ENCODE results near the gene FBXL20.
"Not testable (repeated sequence)": the region's sequence is repeated elsewhere in the genome, so short reads cannot be mapped to it uniquely, and the experiment has no call there.

Gene FBXL20, protein sequence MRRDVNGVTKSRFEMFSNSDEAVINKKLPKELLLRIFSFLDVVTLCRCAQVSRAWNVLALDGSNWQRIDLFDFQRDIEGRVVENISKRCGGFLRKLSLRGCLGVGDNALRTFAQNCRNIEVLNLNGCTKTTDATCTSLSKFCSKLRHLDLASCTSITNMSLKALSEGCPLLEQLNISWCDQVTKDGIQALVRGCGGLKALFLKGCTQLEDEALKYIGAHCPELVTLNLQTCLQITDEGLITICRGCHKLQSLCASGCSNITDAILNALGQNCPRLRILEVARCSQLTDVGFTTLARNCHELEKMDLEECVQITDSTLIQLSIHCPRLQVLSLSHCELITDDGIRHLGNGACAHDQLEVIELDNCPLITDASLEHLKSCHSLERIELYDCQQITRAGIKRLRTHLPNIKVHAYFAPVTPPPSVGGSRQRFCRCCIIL

DNA sequence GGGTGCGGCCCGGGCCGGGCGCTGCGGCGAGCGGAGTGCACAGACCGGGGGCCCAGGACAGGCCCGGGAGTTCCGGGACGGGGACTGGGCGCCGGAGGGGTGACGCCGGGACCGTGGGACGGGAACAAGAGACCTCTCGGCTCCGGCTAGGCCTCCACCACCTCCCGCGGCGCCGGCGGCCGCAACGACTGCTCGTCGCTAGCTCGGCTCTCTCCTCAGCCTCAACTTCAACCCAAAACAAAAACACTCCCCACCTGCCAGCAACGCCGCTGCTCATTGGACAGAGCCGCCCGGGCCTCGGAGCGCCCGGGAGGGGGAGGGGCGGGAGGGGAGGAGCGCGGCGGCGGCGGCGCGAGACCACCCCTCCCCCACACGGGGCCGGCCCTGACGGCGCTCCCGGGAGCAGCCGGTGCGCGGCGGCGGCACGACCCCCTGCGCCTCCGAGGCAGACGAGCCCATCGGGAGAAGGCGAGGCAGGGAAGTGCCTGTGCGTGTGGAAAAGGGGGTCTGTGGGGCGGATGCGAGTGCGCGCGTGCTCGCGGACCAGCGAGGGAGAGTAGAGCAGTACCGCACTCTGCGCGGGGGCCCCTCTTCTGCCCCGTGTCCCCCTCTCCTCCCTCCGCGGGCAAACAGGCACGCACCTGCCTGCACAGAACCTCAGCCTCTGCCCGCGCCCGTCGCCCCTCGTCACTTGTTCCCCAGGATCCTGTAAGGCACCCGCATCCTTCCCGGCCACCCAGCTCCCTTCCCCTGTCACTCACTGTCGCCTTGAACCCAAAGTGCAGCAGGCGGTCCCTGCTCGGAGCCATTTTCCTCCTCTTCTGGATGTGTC is at the start of gene FBXL20:
FBXL20 (minus strand) TSS at position 215 of the 832 bp plus-strand sequence. CDS start 224 bp downstream, outside the sequence.
- peaks cover 36% of the 10 kb centered on the region for H3K4me1 Mint-ChIP-seq

DNA sequence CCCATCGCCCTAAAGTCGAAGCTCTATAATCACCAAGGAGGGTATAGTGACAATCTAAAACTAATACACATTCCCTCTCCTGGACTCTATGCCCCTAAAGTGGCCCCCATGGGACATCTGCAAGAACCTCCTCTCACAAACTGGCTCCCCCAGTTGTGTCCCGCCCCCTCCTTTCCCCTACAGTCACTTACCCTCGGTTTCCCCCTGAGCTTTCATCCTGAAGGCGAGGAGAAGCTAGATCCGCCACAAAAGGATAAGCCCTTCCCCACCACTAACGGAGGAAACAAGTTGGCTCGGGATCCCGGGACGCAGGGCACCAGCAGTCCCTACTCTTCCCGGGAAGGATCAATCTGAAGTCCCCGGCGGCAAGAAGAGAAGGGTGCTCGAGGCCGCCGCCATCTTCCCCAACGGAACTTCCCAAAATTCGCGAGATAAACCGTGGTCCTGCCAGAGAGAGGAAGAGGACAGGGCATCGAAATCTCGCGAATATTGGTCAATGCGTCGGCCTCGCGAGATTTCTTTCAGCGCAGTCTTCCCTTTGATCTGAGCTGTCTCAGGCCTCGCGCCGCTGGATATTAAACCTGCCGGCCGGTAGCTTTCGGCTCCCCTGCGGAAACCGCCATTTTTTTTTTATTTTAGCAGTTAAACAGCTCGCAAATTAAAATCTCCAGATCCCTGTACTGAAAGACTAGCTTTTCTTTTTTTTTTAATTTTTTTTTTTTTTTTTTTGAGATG is 49.6 kb upstream of the FBXL20 start, which contains the start of gene MED1:
MED1 (minus strand) TSS at position 417 of the 735 bp plus-strand sequence; CDS start at position 216, 201 bp downstream.
- peaks cover 39% of the 10 kb centered on the region for H3K4me1 Mint-ChIP-seq
- CTCF ChIA-PET, result interaction anchor here (1.6 kb wide), 1 partner anchor 10 kb away, joined by 5 read pairs; the partner anchor contains the start of gene CDK12
- H3K36me3 Mint-ChIP-seq, result peaks cover 12% of the 10 kb centered on the region
- DNase-seq, result peak; percentile 96
- H3K9me3 Mint-ChIP-seq, result no peaks in the 10 kb centered on the region
- H3K27me3 Mint-ChIP-seq, result no peaks in the 10 kb centered on the region
- H3K4me3 Mint-ChIP-seq, result peak within 1 kb of the TSS; percentile 94
- H3K27ac Mint-ChIP-seq, result peak within 1 kb of the TSS; percentile 97

More for the DNA sequence above, at the start of gene FBXL20:
- peaks cover 8% of the 10 kb centered on the region for H3K27me3 Mint-ChIP-seq
- peaks cover 4% of the 10 kb centered on the region for H3K36me3 Mint-ChIP-seq
- peak within 1 kb of the TSS; percentile 88 for H3K4me3 Mint-ChIP-seq
- H3K27ac Mint-ChIP-seq, result peak within 1 kb of the TSS; percentile 94
- CTCF ChIA-PET, result interaction anchor here (0.7 kb wide), 1 partner anchor 167 kb away, joined by 4 read pairs; no protein-coding TSS in a partner anchor
- H3K9me3 Mint-ChIP-seq, result no peaks in the 10 kb centered on the region
- peak; percentile 97 for DNase-seq

DNA sequence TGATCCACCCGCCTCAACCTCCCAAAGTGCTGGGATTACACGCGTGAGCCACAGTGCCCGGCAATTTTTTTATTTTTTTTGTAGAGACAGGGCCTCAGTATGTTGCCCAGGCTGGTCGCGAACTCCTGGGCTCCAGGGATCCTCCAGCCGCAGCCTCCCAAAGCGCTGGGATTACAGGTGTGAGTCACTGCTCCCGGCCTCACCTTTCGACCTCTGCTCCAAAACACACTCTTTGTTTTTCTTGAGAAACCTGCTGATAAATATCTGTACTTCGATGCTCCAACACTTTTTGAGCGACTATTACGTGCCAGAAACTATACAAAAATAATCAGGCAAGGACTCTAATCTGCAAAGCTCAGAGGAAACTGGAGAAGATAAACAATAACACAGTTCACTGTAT is 48.6 kb upstream of the FBXL20 start:
- Mint-ChIP-seq H3K27me3 (no peaks in the 10 kb centered on the region), H3K9me3 (no peaks in the 10 kb centered on the region), H3K4me3 (peak overlapping the region; percentile 94), H3K36me3 (peaks cover 14% of the 10 kb centered on the region), H3K27ac (peak overlapping the region; percentile 33), H3K4me1 (peaks cover 39% of the 10 kb centered on the region)
- no peak for DNase-seq
- CTCF ChIA-PET, result interaction anchor here (1.6 kb wide), 1 partner anchor 11 kb away, joined by 5 read pairs; the partner anchor contains the start of gene CDK12

DNA sequence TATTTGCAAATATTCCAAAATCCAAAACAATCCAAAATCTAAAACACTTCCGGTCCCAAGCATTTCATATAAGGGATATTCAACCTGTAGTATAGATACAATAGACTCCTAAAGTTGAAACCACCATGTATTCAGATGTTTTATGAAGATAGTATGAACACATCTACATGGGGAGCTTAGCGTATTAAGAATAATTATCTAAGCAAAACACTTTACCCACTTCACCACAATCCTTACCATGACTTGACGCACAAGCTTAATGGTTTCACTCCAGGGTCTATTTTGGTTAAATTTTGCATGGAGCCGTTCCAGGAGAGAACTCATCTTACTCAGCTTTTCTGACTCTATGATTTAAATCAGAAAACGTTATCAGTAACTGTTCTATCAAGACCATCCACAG is 46.1 kb upstream of the FBXL20 start:
- Mint-ChIP-seq H3K4me1 (peaks cover 35% of the 10 kb centered on the region), H3K4me3 (no peak overlapping the region), H3K27ac (no peak overlapping the region), H3K9me3 (no peaks in the 10 kb centered on the region), H3K27me3 (no peaks in the 10 kb centered on the region), H3K36me3 (peaks cover 26% of the 10 kb centered on the region)
- DNase-seq, result no peak
- CTCF ChIA-PET, result no interaction called here

DNA sequence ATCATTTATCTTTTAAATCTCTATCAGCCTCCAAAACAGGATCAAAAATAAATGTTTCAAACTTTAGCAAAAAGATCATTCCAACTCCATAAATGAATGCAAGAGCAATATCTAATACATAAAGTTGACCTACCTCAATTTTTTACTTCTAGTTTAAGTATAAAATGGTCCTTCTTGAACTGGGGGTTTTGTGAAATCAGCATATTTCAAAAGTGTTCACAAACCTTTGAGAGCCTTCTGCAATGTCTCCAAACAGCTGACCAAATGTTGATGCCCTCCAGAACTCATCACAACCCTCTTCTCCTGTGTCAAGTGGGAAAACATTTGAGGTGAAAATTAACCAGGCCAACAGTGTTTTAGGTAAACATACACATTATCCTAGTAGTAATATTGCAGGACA is 41.9 kb upstream of the FBXL20 start:
- Mint-ChIP-seq H3K9me3 (no peaks in the 10 kb centered on the region), H3K27ac (no peak overlapping the region), H3K36me3 (peaks cover 50% of the 10 kb centered on the region), H3K4me3 (no peak overlapping the region), H3K27me3 (no peaks in the 10 kb centered on the region), H3K4me1 (peaks cover 6% of the 10 kb centered on the region)
- DNase-seq, result no peak
- CTCF ChIA-PET, result no interaction called here

DNA sequence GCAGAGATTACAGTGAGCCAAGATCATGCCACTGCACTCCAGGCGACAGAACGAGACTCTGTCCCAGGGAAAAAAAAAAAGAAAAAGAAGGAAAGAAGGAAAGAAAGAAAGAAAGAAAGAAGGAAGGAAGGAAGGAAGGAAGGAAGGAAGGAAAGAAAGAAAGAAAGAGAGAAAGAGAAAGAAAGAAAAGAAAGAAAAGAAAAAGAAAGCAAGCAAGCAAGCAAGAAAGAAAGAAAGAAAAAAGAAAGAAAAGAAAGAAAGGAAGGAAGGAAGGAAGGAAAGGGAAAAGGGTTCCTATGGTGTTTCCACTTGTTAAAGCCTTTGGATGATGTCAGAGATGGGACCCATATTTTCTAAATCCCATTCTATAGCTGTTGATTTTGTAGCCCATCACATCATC is 38.4 kb upstream of the FBXL20 start:
- H3K27me3 Mint-ChIP-seq, CTCF ChIA-PET, H3K4me3 Mint-ChIP-seq, DNase-seq, H3K4me1 Mint-ChIP-seq, H3K9me3 Mint-ChIP-seq: not testable (repeated sequence)
- Mint-ChIP-seq H3K27ac (peak overlapping the region; percentile 17), H3K36me3 (peaks cover 42% of the 10 kb centered on the region)

DNA sequence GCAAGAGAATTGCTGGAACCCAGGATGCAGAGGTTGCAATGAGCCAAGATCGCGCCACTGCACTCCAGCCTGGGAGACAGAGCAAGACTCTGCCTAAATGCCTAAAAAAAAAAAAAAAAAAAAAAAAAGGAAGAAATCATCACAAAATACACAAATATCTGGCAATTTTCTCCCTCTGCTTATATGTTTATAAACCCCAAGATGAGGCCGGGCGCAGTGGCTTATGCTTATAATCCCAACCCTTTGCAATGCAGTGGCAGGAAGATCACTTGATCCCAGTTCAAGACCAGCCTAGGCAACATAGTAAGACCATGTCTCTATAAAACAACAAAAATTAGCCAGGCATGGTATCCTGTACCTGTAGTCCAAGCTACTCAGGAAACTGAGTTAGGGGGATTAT is 28.2 kb upstream of the FBXL20 start:
- H3K9me3 Mint-ChIP-seq, result no peaks in the 10 kb centered on the region
- DNase-seq, result no peak
- CTCF ChIA-PET, result no interaction called here
- H3K4me1 Mint-ChIP-seq, result no peaks in the 10 kb centered on the region
- no peaks in the 10 kb centered on the region for H3K27me3 Mint-ChIP-seq
- peaks cover 30% of the 10 kb centered on the region for H3K36me3 Mint-ChIP-seq
- no peak overlapping the region for H3K4me3 Mint-ChIP-seq
- H3K27ac Mint-ChIP-seq, result no peak overlapping the region

DNA sequence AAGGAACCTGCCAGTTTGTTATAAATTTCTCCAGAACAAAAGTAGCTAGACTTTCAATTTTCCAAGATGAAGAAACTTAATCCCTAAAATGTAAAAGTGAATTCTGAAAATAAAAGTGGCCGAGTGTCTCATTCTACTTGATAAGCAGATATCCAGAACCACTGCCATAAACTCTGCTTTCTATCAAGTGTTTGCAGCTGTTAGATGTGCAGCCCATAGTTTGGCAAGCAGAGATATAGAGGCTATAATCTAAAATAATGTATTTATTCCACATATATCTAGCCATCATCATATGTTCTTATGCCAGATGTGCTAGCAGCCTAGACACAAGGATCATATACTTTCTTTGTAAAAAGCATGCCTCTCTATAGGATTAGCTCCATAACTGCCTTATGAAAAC is 14.7 kb upstream of the FBXL20 start:
- no peak for DNase-seq
- Mint-ChIP-seq H3K27ac (no peak overlapping the region), H3K4me1 (no peaks in the 10 kb centered on the region), H3K36me3 (peaks cover 34% of the 10 kb centered on the region), H3K9me3 (no peaks in the 10 kb centered on the region), H3K27me3 (no peaks in the 10 kb centered on the region), H3K4me3 (no peak overlapping the region)
- CTCF ChIA-PET, result no interaction called here

DNA sequence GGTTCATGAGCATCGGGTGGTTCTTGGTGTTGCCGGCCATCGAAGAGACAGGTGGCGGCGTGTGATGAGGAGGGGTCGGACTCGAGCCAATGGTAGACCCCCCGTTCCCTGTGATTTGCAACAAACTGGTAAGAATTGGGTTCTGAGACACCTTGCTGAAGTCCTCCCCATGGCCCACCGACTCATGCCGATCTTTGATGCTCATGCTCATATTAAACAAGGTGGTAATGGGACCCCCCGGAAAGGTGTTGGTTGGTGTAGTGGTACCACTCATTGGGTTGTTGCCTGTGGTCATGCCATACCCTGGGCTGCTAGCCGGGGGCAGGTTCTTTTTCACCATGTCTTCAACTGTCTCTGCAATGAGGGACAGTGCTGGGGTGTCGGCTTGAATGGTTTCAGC is 8.9 kb upstream of the FBXL20 start:
- H3K27ac Mint-ChIP-seq, result no peak overlapping the region
- H3K4me3 Mint-ChIP-seq, result no peak overlapping the region
- H3K9me3 Mint-ChIP-seq, result no peaks in the 10 kb centered on the region
- H3K4me1 Mint-ChIP-seq, result peaks cover 6% of the 10 kb centered on the region
- no peak for DNase-seq
- CTCF ChIA-PET, result no interaction called here
- no peaks in the 10 kb centered on the region for H3K27me3 Mint-ChIP-seq
- peaks cover 45% of the 10 kb centered on the region for H3K36me3 Mint-ChIP-seq

DNA sequence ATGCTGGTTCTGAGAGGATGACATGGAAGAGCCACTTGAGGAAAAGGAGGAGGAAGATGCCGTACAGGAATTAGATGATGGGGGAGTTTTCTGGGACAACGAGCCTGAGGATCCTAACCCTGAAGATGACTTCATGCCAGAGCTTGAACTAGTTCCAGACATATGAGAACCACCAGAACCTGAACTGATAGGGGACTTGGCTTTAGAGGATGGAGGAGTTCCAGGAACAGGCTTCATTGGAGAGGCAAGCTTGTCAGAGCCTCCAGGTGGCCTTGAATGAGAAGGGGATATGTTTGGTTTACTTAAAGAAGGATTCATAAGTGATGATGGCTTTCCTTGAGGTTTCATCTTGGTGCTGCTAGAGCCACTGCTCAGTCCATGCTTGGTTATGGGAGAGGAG is 6.9 kb upstream of the FBXL20 start:
- no peak for DNase-seq
- Mint-ChIP-seq H3K27ac (peak overlapping the region; percentile 38), H3K36me3 (peaks cover 41% of the 10 kb centered on the region), H3K4me1 (peaks cover 19% of the 10 kb centered on the region), H3K4me3 (no peak overlapping the region), H3K27me3 (no peaks in the 10 kb centered on the region), H3K9me3 (no peaks in the 10 kb centered on the region)
- CTCF ChIA-PET, result interaction anchor here (0.6 kb wide), 1 partner anchor 12 kb away, joined by 4 read pairs; no protein-coding TSS in a partner anchor

DNA sequence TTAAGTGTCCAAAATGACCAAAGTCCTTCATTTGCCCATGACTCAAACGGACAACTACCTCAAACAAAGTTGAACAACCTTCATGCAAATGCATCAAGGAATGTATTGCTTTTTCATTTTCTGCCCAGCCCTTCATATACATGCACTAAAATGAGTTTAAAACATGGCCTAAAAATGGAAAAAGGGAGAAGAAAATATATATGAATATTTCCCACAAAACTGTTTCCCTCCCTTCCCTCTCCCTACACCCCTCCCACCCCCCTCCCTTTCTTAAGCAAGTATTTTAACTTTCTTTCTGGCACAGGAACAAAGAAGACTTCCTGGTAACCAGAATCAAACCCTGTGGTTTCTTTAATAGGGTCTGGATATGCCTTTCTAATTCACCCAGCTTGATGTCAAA is 5.5 kb upstream of the FBXL20 start:
- H3K4me3 Mint-ChIP-seq, result no peak overlapping the region
- DNase-seq, result no peak
- peaks cover 23% of the 10 kb centered on the region for H3K4me1 Mint-ChIP-seq
- peaks cover 6% of the 10 kb centered on the region for H3K27me3 Mint-ChIP-seq
- CTCF ChIA-PET, result no interaction called here
- H3K27ac Mint-ChIP-seq, result no peak overlapping the region
- no peaks in the 10 kb centered on the region for H3K9me3 Mint-ChIP-seq
- H3K36me3 Mint-ChIP-seq, result peaks cover 40% of the 10 kb centered on the region

DNA sequence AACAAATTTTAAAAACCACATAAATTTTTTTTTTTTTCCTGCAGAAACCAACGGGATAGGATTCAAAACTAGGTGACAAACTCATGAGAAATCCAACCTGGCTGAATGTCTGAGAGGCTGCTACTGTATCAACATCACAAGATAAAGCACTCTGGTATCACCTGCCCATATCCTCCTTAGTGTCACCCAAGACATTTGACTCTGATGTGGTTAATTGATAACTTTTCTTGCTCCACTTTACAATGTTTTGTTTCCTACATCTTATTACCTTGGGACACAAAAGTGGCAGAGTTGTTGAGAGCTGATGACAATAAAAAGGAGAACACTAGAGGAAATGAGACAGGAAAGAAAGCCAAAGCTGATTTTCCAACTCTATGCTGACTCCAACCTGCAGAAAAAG is 4.0 kb upstream of the FBXL20 start:
- H3K4me1 Mint-ChIP-seq, result peaks cover 27% of the 10 kb centered on the region
- peak overlapping the region; percentile 68 for H3K27ac Mint-ChIP-seq
- CTCF ChIA-PET, result interaction anchor here (0.7 kb wide), 1 partner anchor 238 kb away, joined by 3 read pairs; no protein-coding TSS in a partner anchor
- DNase-seq, result no peak
- H3K36me3 Mint-ChIP-seq, result peaks cover 33% of the 10 kb centered on the region
- peaks cover 8% of the 10 kb centered on the region for H3K27me3 Mint-ChIP-seq
- H3K9me3 Mint-ChIP-seq, result no peaks in the 10 kb centered on the region
- no peak overlapping the region for H3K4me3 Mint-ChIP-seq

DNA sequence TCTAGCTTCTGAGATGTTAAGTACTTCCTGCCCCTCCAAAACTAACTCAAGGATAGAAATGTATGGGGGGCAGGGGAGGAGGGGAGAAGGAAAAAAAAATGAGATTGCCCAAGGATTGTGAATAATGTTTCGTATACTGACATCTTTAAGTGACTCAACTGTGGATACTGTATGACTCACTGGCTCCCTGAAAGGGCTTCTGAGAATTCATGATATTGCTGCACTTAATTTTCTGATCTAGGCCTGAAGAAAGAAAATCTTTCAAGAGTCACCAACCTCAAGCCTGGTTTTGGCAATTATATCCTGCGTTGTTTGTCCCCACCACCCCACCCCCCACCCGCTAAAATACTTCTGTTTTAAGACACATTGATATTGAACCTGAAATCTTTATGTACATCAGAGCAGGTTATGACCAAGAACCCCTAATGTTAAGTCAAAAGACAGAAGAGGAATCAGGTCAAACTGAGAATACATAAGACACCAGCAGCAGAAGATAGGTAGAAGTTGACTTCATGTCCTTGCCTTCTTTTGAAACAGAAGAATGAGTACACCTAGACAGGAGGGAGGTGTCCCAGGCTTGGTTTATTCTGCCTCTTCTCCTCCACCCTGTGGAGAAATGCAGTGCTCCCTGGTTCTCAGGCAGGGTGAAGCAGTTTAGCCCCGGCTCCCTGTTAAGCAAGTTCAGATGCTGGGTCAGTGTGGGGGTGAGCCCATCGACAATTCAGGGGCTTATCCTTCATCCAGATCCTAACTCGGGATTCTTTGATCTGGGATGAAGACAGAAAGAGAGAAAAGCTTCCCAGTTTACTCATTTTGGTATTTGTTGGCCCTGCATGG is 3.3 kb upstream of the FBXL20 start:
- Mint-ChIP-seq H3K27me3 (peaks cover 8% of the 10 kb centered on the region), H3K4me1 (peaks cover 33% of the 10 kb centered on the region), H3K9me3 (no peaks in the 10 kb centered on the region), H3K36me3 (peaks cover 26% of the 10 kb centered on the region), H3K4me3 (no peak overlapping the region), H3K27ac (peak overlapping the region; percentile 68)
- DNase-seq, result no peak
- CTCF ChIA-PET, result interaction anchor here (0.7 kb wide), 1 partner anchor 237 kb away, joined by 3 read pairs; no protein-coding TSS in a partner anchor

Data from activated naive CD4-positive, alpha-beta T cell treated with anti-CD3 and anti-CD28 coated beads, Interleukin-2, amount 10 ng/mL, durations not matched to agents 7 days and 5 days (primary cell).